ENCODE measurements around the gene IL4R.
"Not testable (repeated sequence)": the region's sequence is repeated elsewhere in the genome, so short reads cannot be mapped to it uniquely, and the experiment has no call there.

Gene IL4R

DNA sequence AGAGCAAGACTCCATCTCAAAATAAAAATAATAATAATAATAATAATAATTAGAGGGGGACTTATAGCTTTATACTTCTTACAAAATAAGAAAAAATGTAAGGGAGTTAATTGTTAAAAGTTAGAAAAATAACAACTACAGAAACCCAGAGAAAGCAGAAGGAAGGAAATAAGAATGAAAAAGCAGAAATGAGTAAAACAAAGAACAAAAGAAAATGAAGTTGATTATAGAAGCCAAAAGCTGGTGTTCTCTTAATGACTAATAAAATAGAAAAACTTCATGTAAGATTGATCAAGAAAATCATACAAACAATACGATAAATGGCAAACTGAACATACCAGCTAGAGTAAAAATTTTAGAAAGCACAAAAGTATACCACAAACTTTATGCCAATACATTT is 38.4 kb upstream of the IL4R start:
- Mint-ChIP-seq H3K4me1 (ENCODE audit: low read depth) (peaks cover 36% of the 10 kb centered on the region), H3K9me3 (no peaks in the 10 kb centered on the region), H3K27ac (no peak overlapping the region), H3K27me3 (no peaks in the 10 kb centered on the region), H3K36me3 (ENCODE audit: low read depth) (no peaks in the 10 kb centered on the region), H3K4me3 (no peak overlapping the region)
- intact Hi-C loops (cut with micrococcal nuclease): no loop called here

DNA sequence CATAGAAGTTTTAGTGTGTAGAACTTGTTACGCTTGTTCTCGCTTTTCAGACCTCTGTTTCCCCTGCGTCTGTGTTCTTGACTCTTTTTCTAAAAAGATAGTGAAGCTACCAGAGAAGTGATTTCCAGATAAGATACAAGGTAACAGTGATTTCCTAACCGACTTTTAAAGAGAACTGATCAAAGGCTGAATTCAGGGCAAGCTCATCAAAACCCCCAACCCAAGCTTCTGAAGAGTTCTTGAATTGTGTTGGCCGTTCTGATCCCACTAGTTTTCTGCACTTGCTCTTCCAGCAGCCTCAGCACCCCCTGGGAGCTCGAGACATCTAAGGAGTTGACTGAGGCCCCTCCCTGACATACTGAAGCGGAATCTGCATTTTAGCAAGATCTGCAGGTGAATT is 32.5 kb upstream of the IL4R start:
- Mint-ChIP-seq H3K27me3 (no peaks in the 10 kb centered on the region), H3K36me3 (ENCODE audit: low read depth) (no peaks in the 10 kb centered on the region), H3K9me3 (no peaks in the 10 kb centered on the region), H3K27ac (no peak overlapping the region), H3K4me1 (ENCODE audit: low read depth) (peaks cover 34% of the 10 kb centered on the region), H3K4me3 (no peak overlapping the region)
- intact Hi-C loops (cut with micrococcal nuclease): no loop called here

DNA sequence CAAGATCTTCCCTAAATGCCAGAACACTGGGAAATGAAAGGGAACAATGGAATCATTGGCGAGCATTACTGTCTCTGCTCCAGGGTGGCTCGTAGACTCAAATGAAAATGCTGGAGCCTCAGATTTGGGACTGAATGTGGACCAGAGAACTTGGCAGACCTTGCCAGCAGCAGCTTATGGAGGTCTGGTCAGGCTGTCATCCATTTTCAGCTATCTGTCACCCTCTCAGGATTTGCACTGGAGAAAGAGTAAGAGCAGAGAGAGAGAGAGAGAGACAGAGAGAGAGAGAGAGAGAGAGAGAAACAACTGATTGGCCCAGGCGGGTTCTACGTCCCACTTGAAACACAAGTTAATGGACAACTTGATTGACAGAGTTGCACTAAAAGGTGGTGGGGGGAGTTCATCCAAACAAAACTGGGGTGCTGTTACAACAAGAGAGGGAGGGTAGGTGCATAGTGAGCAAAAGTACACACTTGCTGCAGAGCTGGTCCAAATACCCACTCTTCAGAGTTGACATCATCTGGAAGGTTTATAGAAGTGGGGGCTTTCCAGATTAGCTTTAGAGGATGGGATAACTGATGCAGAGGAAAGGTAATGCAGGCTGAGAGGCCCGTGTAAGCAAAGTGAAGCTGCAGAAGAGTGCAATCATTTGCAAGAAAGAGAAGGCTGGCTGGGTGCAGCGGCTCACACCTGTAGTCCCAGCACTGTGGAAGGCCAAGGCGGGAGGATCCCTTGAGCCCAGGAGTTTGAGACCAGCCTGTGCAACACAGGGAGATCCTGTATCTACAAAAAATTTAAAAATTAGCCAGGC is 28.7 kb upstream of the IL4R start:
- H3K4me3 Mint-ChIP-seq: no peak overlapping the region
- no peaks in the 10 kb centered on the region for H3K36me3 Mint-ChIP-seq (ENCODE audit: low read depth)
- H3K27me3 Mint-ChIP-seq: no peaks in the 10 kb centered on the region
- peaks cover 56% of the 10 kb centered on the region for H3K4me1 Mint-ChIP-seq (ENCODE audit: low read depth)
- intact Hi-C loops (cut with micrococcal nuclease): no loop called here
- no peaks in the 10 kb centered on the region for H3K9me3 Mint-ChIP-seq
- peak overlapping the region; percentile 86 for H3K27ac Mint-ChIP-seq

DNA sequence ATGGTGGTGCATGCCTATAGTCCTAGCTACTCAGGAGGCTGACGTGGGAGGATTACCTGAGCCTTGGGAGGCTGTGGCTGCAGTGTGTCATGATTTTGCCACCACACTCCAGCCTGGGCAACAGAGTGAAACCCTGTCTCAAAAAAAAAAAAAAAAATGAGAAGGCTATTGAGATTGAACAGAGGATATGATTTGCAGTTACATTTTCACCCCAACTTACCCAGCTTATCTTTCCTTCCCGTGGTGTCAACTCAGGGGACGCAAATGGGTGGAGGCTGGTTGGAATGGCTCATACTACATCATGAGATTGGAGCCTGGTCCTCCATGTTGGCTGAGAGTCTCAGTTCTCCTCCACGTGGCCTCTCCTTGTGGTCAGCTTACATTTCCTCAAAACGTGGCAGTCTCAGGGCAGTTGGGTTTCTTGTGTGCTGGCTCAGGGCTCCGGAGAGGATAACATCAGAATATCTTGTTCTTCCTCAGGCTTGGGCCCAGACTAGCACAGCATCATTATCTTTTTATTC is 28.0 kb upstream of the IL4R start:
- Mint-ChIP-seq H3K9me3 (no peaks in the 10 kb centered on the region), H3K36me3 (ENCODE audit: low read depth) (no peaks in the 10 kb centered on the region), H3K4me3 (no peak overlapping the region), H3K27ac (peak overlapping the region; percentile 86), H3K4me1 (ENCODE audit: low read depth) (peaks cover 62% of the 10 kb centered on the region), H3K27me3 (no peaks in the 10 kb centered on the region)
- intact Hi-C loops (cut with micrococcal nuclease): no loop called here

DNA sequence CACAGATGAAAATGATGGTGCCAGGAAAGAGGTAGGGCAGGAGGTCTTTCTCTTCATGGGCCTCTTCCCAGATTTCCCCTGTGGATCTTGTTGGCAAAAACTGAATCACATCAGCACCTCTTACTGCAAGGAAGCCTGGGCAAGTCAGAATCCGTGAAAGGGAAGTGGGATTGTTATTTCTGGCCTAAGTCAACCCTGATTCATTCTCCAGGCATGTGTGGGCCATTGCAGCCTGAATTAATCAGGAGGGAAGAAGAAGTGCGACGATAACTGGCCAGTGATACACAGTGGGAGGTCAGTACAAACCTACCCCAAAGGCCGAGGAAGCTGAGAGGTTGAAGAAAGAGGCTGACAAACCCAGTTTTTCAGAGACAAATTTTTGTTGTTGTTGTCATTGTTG is 27.3 kb upstream of the IL4R start:
- Mint-ChIP-seq H3K27ac (peak overlapping the region; percentile 86), H3K4me3 (no peak overlapping the region), H3K4me1 (ENCODE audit: low read depth) (peaks cover 62% of the 10 kb centered on the region)

DNA sequence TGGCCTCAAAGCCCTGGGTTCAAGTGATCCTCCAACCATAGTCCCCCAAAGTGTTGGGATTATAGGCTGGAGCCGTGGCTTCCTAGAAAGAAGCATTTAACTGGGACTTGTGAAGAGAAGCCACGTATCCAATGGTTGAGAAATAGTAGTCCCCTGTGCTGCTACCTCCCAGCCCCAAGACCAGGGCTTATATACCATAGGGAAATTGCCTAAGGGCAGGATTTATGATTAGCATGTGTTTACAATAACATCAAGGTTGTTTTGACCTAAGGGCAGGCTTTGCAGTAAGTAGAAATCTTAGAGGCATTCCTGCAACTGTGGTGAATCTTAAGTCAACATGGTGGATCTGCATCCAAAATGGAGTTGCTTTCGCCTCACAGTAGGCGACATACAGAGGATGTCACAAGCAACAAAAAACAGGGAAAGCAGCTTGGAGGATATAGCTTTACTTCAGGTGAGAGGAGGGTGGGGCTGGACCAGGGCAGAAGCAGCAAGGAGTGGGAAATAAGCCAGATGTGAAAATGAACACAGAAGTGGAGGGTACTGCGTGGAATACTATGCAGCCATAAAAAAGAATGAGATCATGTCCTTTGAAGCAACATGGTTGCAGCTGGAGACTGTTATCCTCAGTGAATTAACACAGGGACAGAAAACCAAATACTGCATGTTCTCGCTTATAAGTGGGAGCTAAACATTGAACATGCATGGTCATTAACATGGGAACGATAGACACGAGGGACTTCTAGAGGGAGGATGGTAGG is 26.5 kb upstream of the IL4R start:
- peak overlapping the region; percentile 86 for H3K27ac Mint-ChIP-seq
- intact Hi-C loops (cut with micrococcal nuclease): no loop called here
- H3K4me3 Mint-ChIP-seq: no peak overlapping the region
- H3K27me3 Mint-ChIP-seq: no peaks in the 10 kb centered on the region
- no peaks in the 10 kb centered on the region for H3K9me3 Mint-ChIP-seq
- peaks cover 61% of the 10 kb centered on the region for H3K4me1 Mint-ChIP-seq (ENCODE audit: low read depth)
- H3K36me3 Mint-ChIP-seq (ENCODE audit: low read depth): no peaks in the 10 kb centered on the region

More for the DNA sequence above, 27.3 kb upstream of the IL4R start:
- H3K9me3 Mint-ChIP-seq: no peaks in the 10 kb centered on the region
- no peaks in the 10 kb centered on the region for H3K27me3 Mint-ChIP-seq
- H3K36me3 Mint-ChIP-seq (ENCODE audit: low read depth): no peaks in the 10 kb centered on the region
- intact Hi-C loops (cut with micrococcal nuclease): no loop called here

DNA sequence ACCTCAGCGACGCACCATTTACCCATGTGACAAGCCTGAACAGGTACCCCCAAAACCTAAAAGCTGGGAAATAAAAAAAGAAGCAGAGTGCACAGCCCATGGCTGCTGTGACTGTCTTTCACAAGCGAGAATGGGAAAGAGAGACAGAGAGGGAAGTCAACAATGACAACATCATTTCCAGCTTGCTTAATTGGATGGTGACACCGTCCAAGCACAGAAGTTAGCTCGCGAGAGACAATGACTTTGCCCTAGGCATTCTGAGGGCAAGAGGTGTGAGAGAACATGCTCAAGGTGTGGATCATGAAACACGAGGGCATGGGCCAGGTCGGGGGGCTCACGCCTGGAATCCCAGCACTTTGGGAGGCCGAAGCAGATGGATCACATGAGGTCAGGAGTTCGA is 25.9 kb upstream of the IL4R start:
- no peaks in the 10 kb centered on the region for H3K9me3 Mint-ChIP-seq
- H3K36me3 Mint-ChIP-seq (ENCODE audit: low read depth): no peaks in the 10 kb centered on the region
- H3K4me3 Mint-ChIP-seq: no peak overlapping the region
- peaks cover 56% of the 10 kb centered on the region for H3K4me1 Mint-ChIP-seq (ENCODE audit: low read depth)
- intact Hi-C loops (cut with micrococcal nuclease): no loop called here
- H3K27me3 Mint-ChIP-seq: no peaks in the 10 kb centered on the region
- H3K27ac Mint-ChIP-seq: peak overlapping the region; percentile 86

DNA sequence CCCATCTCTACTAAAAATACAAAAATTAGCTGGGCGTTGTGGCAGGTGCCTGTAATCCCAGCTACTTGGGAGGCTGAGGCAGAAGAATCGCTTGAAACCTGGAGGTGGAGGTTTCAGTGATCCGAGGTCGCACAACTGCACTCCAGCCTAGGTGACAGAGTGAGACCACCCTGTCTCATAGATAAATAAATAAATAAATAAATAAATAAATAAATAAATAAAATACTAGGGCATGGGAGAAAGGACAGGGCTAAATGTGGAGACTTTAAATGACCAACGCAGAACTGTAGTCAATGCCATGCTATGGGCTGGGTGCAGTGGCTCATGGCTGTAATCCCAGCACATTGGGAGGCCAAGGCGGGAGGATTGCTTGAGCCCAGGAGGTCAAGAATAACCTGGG is 25.5 kb upstream of the IL4R start:
- intact Hi-C loops (cut with micrococcal nuclease); H3K36me3 Mint-ChIP-seq (ENCODE audit: low read depth); H3K4me3 Mint-ChIP-seq; H3K27me3 Mint-ChIP-seq; H3K9me3 Mint-ChIP-seq: not testable (repeated sequence)
- Mint-ChIP-seq H3K4me1 (ENCODE audit: low read depth) (peaks cover 56% of the 10 kb centered on the region), H3K27ac (peak overlapping the region; percentile 86)

DNA sequence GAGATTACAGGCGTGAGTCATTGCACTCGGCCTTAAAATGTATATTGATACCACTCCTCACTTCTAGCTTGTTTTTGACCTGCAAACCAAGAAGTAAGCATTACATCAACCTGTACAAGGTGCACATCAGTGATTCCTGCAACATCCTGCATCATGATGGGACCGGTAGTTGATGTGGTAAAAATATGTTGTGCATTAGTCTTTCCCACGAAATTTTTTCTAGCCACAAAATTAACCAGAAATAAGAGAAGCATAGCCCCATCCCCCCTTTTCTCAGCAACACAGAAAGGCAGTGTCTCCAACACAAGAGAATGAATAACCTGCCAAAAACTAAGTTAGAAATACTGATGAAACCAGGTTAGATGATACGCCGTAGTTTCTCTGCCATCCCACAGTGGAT is 24.1 kb upstream of the IL4R start:
- no peaks in the 10 kb centered on the region for H3K36me3 Mint-ChIP-seq (ENCODE audit: low read depth)
- no peak overlapping the region for H3K4me3 Mint-ChIP-seq
- no peak overlapping the region for H3K27ac Mint-ChIP-seq
- H3K9me3 Mint-ChIP-seq: no peaks in the 10 kb centered on the region
- peaks cover 49% of the 10 kb centered on the region for H3K4me1 Mint-ChIP-seq (ENCODE audit: low read depth)
- intact Hi-C loops (cut with micrococcal nuclease): no loop called here
- no peaks in the 10 kb centered on the region for H3K27me3 Mint-ChIP-seq

DNA sequence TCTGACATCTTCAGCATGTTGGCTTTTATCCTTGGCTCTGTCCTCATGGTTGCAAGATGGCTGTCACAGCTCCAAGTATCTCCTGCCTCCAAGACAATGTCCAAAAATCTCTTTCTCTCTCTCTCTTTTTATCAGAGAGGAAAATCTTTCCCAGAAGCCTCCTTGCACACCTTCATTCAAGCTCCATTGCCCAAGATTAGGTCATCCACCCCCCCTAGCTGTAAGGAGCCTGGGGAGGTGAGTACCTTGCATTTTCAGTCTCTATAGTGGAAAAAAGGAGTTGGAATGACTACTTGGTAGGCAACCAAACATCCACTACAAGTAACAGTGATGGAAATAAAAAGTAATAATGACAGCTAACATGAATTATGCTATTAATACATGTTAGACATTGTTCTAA is 23.2 kb upstream of the IL4R start:
- Mint-ChIP-seq H3K27me3 (no peaks in the 10 kb centered on the region), H3K4me3 (no peak overlapping the region), H3K4me1 (ENCODE audit: low read depth) (peaks cover 40% of the 10 kb centered on the region), H3K36me3 (ENCODE audit: low read depth) (no peaks in the 10 kb centered on the region), H3K27ac (no peak overlapping the region), H3K9me3 (no peaks in the 10 kb centered on the region)
- intact Hi-C loops (cut with micrococcal nuclease): no loop called here

DNA sequence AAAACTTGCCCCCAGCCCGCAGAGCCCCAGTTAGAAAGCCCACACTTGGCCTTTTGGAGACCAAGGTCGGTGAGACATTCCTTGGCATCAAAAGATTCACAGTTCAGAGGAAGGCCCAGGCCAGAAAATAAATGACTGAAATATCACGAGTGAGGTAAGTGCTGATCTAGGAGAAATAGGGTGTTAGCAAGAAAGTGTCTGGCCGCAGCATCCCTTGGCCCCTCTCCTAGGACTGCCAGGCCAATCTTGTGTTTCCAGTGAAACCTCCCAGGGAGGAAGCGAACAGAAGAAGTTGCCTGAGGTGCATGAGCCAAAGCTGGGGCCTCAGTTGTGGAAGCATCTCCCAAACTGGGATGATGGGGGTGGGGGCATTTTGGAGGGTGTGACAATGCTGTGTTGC is 22.7 kb upstream of the IL4R start:
- intact Hi-C loops (cut with micrococcal nuclease): no loop called here
- Mint-ChIP-seq H3K9me3 (no peaks in the 10 kb centered on the region), H3K27me3 (no peaks in the 10 kb centered on the region), H3K27ac (no peak overlapping the region), H3K4me1 (ENCODE audit: low read depth) (peaks cover 35% of the 10 kb centered on the region), H3K4me3 (no peak overlapping the region), H3K36me3 (ENCODE audit: low read depth) (no peaks in the 10 kb centered on the region)

DNA sequence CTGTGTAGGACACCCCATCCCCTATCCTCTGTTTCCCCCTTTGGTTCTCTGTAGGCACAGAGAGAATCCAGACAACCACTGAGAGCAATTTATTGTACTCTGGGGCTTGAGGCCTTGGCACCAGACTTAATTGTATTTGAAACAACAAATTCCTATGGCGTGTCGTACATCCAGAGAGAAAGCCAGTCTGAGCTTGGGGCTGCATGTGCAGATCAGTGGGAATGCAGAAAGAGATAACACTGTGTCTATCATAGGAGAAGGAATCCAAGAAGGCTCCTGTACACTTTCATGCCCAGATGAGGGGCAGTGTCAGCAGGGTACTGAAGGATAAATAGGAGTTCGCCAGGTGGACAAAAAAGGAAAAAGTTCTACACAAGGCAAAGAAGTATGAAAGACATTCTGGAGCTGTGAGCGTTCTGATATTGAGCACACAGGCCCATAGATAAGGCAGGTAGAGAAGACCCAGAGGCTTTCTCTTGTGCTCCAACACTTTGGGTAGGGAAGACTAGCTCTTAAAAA is 22.0 kb upstream of the IL4R start:
- intact Hi-C loops (cut with micrococcal nuclease): no loop called here
- Mint-ChIP-seq H3K4me3 (no peak overlapping the region), H3K27ac (no peak overlapping the region), H3K27me3 (no peaks in the 10 kb centered on the region), H3K9me3 (no peaks in the 10 kb centered on the region), H3K36me3 (ENCODE audit: low read depth) (no peaks in the 10 kb centered on the region), H3K4me1 (ENCODE audit: low read depth) (peaks cover 28% of the 10 kb centered on the region)

DNA sequence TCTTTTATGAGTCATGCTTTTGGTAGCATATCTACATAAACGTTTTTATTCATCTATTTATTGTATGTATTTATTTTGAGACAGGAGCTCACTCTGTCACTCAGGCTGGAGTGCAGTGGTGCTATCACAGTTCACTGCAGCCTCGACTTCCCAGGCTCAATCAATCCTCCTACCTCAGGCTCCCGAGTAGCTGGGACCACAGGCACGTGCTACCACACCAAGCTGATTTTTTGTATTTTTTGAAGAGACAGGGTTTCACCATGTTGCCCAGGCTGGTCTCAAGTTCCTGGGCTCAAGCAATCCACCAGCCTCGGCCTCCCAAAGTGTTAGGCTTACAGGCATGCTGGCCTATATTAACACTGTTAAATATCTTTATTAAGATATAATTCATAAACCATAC is 20.4 kb upstream of the IL4R start:
- H3K27ac Mint-ChIP-seq: no peak overlapping the region
- no peaks in the 10 kb centered on the region for H3K9me3 Mint-ChIP-seq
- H3K36me3 Mint-ChIP-seq (ENCODE audit: low read depth): no peaks in the 10 kb centered on the region
- H3K27me3 Mint-ChIP-seq: no peaks in the 10 kb centered on the region
- H3K4me1 Mint-ChIP-seq (ENCODE audit: low read depth): peaks cover 16% of the 10 kb centered on the region
- H3K4me3 Mint-ChIP-seq: no peak overlapping the region
- intact Hi-C loops (cut with micrococcal nuclease): no loop called here

DNA sequence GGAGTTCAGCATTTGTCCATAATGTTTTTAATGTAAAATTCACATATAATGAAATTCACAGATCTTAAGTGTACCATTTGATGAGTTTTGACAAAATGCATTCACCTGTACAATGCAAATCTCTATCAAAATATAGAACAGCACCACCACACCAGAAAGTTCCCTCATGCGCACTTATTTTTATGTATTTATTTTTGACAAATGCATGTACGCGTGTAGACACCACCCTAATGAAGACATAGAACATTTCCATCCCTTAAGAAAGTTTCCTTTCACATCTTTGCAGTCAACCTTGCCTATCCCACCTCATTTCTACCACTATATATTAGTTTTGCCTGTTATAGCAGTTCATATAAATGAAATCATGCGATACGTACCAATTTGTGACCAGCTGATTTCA is 15.6 kb upstream of the IL4R start:
- intact Hi-C loops (cut with micrococcal nuclease): no loop called here
- Mint-ChIP-seq H3K9me3 (no peaks in the 10 kb centered on the region), H3K27ac (no peak overlapping the region), H3K4me3 (no peak overlapping the region), H3K4me1 (ENCODE audit: low read depth) (peaks cover 21% of the 10 kb centered on the region), H3K36me3 (ENCODE audit: low read depth) (no peaks in the 10 kb centered on the region), H3K27me3 (no peaks in the 10 kb centered on the region)

Measured in dendritic cell treated with granulocyte-macrophage colony-stimulating factor and Interleukin-4, amounts not matched to agents 40 ng/mL and 50 ng/mL, for 4 days (primary cell).